ENCODE measurements around the gene GALNT7.

The GALNT7 gene

GRCh38 chr4:173371292-173372192, 202.9 kb downstream of the GALNT7 start:
- TF ChIP-seq CTCF (conservative IDR thresholded peaks at IDR 0.05; ENCODE audit: low read depth), result no peak
- DNase-seq (ENCODE audit: low spot score), result peak; percentile 64
- H3K27ac ChIP-seq, result peak overlapping the region; percentile 99
- POLR2A ChIA-PET (ENCODE audit: low non-redundant PET), result interaction anchor here (0.6 to 1.3 kb wide), 5 partner anchors 37 to 160 kb away, joined by 3 to 8 read pairs (median 6); partner anchors contain the start of gene HMGB2
- CTCF ChIA-PET, result interaction anchor here (0.8 to 1.9 kb wide), 2 partner anchors 33 to 70 kb away, joined by 4 to 5 read pairs; no protein-coding TSS in a partner anchor

All from RWPE1 (cell line).